Endothelial cell of hepatic sinusoid (primary cell): ENCODE measurements around the gene RASSF5.

Experiments used
- in situ Hi-C: cut with HindIII; loops from 2 replicates; pipeline ENCODE4 v1.10.0; 2017; ENCODE audit warnings: low sequenced_read_pairs

Gene RASSF5

DNA sequence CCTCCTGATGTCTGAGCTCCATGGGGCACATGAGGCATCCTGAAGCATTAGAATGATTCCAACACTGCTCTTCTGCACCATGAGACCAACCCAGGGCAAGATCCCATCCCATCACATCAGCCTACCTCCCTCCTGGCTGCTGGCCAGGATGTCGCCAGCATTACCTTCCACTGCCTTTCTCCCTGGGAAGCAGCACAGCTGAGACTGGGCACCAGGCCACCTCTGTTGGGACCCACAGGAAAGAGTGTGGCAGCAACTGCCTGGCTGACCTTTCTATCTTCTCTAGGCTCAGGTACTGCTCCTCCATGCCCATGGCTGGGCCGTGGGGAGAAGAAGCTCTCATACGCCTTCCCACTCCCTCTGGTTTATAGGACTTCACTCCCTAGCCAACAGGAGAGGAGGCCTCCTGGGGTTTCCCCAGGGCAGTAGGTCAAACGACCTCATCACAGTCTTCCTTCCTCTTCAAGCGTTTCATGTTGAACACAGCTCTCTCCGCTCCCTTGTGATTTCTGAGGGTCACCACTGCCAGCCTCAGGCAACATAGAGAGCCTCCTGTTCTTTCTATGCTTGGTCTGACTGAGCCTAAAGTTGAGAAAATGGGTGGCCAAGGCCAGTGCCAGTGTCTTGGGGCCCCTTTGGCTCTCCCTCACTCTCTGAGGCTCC, 11.1 kb upstream of the RASSF5 start:
- in situ Hi-C loops: no loop called here

- in situ Hi-C loops: no loop called here
These were observed 10.0 kb upstream of the RASSF5 start for GRCh38 chr1:206497363-206497762.

- in situ Hi-C loops: no loop called here
These were observed 9.6 kb upstream of the RASSF5 start for GRCh38 chr1:206497774-206498173.

DNA sequence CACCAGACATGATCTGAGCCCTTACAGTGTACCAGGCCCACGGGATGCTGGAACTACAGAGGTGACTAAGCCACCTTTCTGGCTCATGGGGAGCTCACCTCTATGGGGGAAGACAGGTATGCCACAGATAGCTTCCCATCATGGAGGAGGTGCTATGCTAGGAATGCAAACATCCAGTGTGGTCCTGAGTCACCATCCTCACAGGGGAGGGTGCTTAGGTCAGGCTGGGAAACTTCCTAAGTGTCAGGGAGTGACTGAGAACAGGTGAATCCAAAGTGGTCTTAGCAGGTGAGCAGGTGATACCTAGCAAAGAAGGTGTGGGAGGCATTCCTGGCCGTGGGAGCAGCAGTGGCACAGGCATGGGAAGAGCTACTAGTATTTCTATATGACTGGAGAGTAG, 8.6 kb upstream of the RASSF5 start:
- in situ Hi-C loops: no loop called here

DNA sequence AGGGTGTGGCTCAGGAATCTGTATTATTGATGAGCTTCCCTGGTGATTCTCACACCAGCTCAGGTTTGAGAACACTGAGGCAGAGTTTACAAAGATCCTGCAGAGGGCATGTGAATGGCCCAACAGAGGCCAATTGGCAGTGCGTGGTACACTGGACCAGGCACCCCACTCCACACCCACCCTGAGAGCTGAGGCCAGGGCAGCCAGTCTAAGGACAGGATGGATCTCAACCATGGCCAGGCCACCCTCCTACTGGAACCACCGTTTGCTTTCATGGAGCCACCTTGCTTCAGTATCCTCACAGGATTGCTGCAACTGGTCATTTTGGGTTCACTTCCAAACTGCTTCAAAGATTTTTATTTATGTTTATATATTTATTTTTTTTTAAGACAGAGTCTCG, 7.3 kb upstream of the RASSF5 start:
- in situ Hi-C loops: no loop called here

- in situ Hi-C loops: no loop called here
These were observed 5.5 kb upstream of the RASSF5 start for GRCh38 chr1:206501881-206502280.

DNA sequence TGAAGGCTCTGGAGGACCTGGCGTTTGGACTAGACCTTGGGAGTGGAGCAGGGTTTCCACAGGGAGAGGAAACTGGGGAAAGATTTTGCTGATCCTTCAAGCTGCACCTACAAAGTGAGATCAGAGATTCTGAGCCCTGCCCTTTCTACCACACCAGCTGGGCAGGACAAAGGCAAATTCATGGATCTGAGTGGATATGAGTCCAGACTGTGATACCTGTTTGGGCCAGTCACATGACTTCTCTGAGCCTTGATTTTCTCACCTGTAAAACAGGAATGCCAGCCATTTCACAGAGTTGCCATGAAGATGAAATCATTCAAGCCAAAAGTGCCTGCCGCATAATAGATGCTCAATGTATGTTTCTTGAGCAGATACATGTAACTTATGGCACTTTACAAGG, 4.9 kb upstream of the RASSF5 start:
- in situ Hi-C loops: no loop called here

DNA sequence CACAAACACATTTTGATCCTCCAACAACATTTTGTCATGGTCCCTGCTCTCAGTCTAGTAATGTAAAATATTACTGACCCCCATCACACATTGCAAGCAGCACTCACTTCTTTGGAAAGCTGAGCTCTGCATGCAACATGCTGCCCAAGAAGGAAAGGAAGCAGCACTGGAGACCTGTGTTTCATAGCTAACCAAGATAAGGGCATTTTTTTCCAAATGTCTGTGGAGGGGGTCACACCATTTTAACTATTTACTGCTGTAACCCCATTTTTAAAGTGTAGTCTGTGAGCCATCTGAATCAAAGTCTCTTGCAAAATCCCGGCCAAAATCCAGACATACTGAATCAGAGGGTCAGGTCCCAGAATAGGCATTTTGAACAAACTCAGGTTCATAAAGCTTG, 4.5 kb upstream of the RASSF5 start:
- in situ Hi-C loops: no loop called here

- in situ Hi-C loops: no loop called here
These were observed 3.6 kb upstream of the RASSF5 start for GRCh38 chr1:206503591-206504362.

- in situ Hi-C loops: no loop called here
These were observed 3.0 kb upstream of the RASSF5 start for GRCh38 chr1:206504363-206504713.

- in situ Hi-C loops: no loop called here
These were observed 1.5 kb upstream of the RASSF5 start for GRCh38 chr1:206505702-206506355.

- in situ Hi-C loops: no loop called here
These were observed 687 bp upstream of the RASSF5 start for GRCh38 chr1:206506405-206507283.

GRCh38 chr1:206508130-206508889, 979 bp downstream of the RASSF5 start:
- in situ Hi-C loops: no loop called here

- in situ Hi-C loops: no loop called here
These were observed 1.6 kb downstream of the RASSF5 start for GRCh38 chr1:206508956-206509355.

- in situ Hi-C loops: no loop called here
These were observed 2.4 kb downstream of the RASSF5 start for GRCh38 chr1:206509612-206510257.

GRCh38 chr1:206510371-206510770, 3.0 kb downstream of the RASSF5 start:
- in situ Hi-C loops: no loop called here

DNA sequence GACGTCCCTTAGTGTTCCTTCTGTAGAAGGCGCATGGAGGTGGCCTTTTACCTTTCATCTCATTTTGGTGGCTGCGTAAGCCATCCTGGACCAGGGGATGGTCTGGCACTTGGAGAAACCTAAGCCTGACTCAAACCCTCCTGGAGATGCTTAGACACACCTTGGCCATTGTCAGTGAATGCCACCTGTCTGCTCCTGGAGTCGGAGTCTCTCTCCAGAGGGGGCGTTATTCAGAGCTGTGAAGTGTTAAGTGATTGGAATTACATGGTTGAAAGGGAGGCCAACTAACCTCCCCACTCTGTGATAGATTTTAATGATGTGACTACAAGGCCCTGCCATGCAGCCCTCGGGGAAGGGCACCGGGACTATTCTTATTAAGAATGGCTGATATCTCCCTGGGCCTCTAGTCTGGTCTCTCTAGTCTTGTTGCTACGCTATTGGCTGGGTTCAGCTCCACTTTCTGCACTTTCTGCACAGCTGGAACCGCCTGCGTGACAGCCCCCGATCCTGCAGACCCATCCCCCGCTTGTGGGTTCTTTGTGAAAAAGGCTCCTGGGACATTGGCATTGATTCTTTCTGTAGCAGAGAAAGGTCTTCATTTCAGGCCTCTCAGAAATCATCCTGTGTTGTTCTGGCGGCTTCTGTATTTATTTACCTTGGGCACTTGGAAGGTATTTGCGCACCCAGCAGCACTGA, 4.2 kb downstream of the RASSF5 start:
- in situ Hi-C loops: no loop called here

DNA sequence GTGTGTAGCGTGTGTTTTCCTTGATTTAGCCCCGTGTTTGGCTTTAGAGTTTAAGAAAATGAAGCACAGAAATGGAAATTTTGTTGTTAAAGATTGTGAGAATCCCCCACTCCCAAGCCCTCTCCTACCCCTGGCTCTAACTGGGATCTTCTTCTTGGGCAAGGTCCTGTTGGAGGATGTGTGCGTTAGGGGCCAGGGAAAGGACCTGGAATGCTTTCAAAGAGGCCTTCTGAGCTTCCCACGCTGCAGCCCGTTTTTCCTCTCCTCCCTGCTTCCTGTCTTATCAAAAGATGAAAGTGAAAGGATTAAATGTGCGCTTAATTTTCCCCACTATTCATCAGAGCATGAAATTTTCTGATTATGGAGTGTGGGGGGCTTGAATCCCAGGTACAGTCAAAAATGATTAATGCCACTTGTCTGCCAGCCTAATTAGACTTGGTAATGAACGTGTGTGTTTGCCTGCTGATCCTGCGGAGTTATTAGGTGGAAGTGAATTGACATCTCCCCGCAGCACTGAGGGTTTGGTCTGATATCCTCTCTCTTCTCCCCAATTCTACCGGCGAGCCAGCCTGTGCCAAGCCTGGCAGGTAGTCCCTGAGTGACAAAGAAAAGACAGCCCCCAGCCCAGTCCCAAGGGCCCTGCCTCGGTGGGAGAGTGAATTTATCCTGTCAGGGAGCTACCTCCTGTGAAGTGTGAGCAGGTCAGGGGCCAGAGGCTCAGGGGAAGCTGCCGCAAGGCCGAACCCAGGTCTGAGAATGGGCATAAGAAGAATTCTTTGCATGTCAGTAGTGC, 4.9 kb downstream of the RASSF5 start:
- in situ Hi-C loops: no loop called here

- in situ Hi-C loops: no loop called here
These were observed 5.5 kb downstream of the RASSF5 start for GRCh38 chr1:206512851-206513180.
